ES-I3 (cell line): ENCODE results near the gene ANKRD10.

ENCODE experiments used
- H3K36me3 ChIP-seq: 2 replicates; pipeline ENCODE4 v1.6.1; 2013; ENCODE audit warnings: mild to moderate bottlenecking, low read length, control low read depth, moderate library complexity; ENCODE audit not compliant: insufficient read depth
- H3K4me1 ChIP-seq: 2 replicates; pipeline ENCODE4 v1.6.1; 2013; ENCODE audit warnings: mild to moderate bottlenecking, control low read depth, low read length; ENCODE audit not compliant: insufficient read depth
- H3K9ac ChIP-seq: 2 replicates; pipeline ENCODE4 v1.6.1; 2013; ENCODE audit warnings: low read depth, mild to moderate bottlenecking, low read length, moderate library complexity
- H3K9me3 ChIP-seq: 2 replicates; pipeline ENCODE4 v1.6.1; 2013; ENCODE audit warnings: mild to moderate bottlenecking, low read length, moderate library complexity; ENCODE audit not compliant: control insufficient read depth, insufficient read depth

The ANKRD10 gene

GRCh38 chr13:110875241-110875640, 39.6 kb downstream of the ANKRD10 start:
- no peaks in the 10 kb centered on the region for H3K36me3 ChIP-seq
- peak overlapping the region; percentile 39; the same call in 1 of the 2 replicates for H3K9ac ChIP-seq
- H3K9me3 ChIP-seq: no peaks in the 10 kb centered on the region
- H3K4me1 ChIP-seq: peaks cover 22% of the 10 kb centered on the region

- Histone ChIP-seq H3K4me1 (peaks cover 26% of the 10 kb centered on the region), H3K9me3 (no peaks in the 10 kb centered on the region), H3K36me3 (no peaks in the 10 kb centered on the region), H3K9ac (peak overlapping the region; percentile 39; the same call in 1 of the 2 replicates)
These were observed 40.3 kb downstream of the ANKRD10 start for GRCh38 chr13:110874508-110874960.

GRCh38 chr13:110873639-110874507, 41.0 kb downstream of the ANKRD10 start:
- no peaks in the 10 kb centered on the region for H3K9me3 ChIP-seq
- H3K36me3 ChIP-seq: no peaks in the 10 kb centered on the region
- peak overlapping the region; percentile 39; the same call in 1 of the 2 replicates for H3K9ac ChIP-seq
- peaks cover 26% of the 10 kb centered on the region for H3K4me1 ChIP-seq

- Histone ChIP-seq H3K4me1 (peaks cover 26% of the 10 kb centered on the region), H3K9ac (no peak overlapping the region), H3K36me3 (no peaks in the 10 kb centered on the region), H3K9me3 (no peaks in the 10 kb centered on the region)
These were observed 41.9 kb downstream of the ANKRD10 start for GRCh38 chr13:110872768-110873638.

GRCh38 chr13:110872034-110872767, 42.7 kb downstream of the ANKRD10 start:
- no peaks in the 10 kb centered on the region for H3K36me3 ChIP-seq
- H3K9ac ChIP-seq: no peak overlapping the region
- H3K4me1 ChIP-seq: peaks cover 26% of the 10 kb centered on the region
- no peaks in the 10 kb centered on the region for H3K9me3 ChIP-seq

GRCh38 chr13:110869805-110870706, 44.8 kb downstream of the ANKRD10 start:
- Histone ChIP-seq H3K36me3 (no peaks in the 10 kb centered on the region), H3K9me3 (no peaks in the 10 kb centered on the region), H3K9ac (peak overlapping the region; percentile 43; the same call in 1 of the 2 replicates), H3K4me1 (peaks cover 26% of the 10 kb centered on the region)

GRCh38 chr13:110869231-110869804, 45.6 kb downstream of the ANKRD10 start:
- Histone ChIP-seq H3K4me1 (peaks cover 25% of the 10 kb centered on the region; the same call in 1 of the 2 replicates), H3K9me3 (no peaks in the 10 kb centered on the region), H3K9ac (peak overlapping the region; percentile 43; the same call in 1 of the 2 replicates), H3K36me3 (no peaks in the 10 kb centered on the region)

- H3K4me1 ChIP-seq: peaks cover 20% of the 10 kb centered on the region; the same call in 1 of the 2 replicates
- no peaks in the 10 kb centered on the region for H3K36me3 ChIP-seq
- H3K9me3 ChIP-seq: no peaks in the 10 kb centered on the region
- H3K9ac ChIP-seq: no peak overlapping the region
These were observed 46.1 kb downstream of the ANKRD10 start for GRCh38 chr13:110868720-110869119.

GRCh38 chr13:110867380-110867779, 47.5 kb downstream of the ANKRD10 start:
- no peaks in the 10 kb centered on the region for H3K9me3 ChIP-seq
- no peak overlapping the region for H3K9ac ChIP-seq
- H3K4me1 ChIP-seq: peaks cover 17% of the 10 kb centered on the region; the same call in 1 of the 2 replicates
- H3K36me3 ChIP-seq: no peaks in the 10 kb centered on the region

GRCh38 chr13:110866491-110867170, 48.2 kb downstream of the ANKRD10 start:
- Histone ChIP-seq H3K36me3 (no peaks in the 10 kb centered on the region), H3K9ac (no peak overlapping the region), H3K4me1 (peaks cover 17% of the 10 kb centered on the region; the same call in 1 of the 2 replicates), H3K9me3 (no peaks in the 10 kb centered on the region)

- H3K4me1 ChIP-seq: peaks cover 4% of the 10 kb centered on the region; the same call in 1 of the 2 replicates
- H3K9ac ChIP-seq: no peak overlapping the region
- no peaks in the 10 kb centered on the region for H3K36me3 ChIP-seq
- no peaks in the 10 kb centered on the region for H3K9me3 ChIP-seq
These were observed 51.2 kb downstream of the ANKRD10 start for GRCh38 chr13:110863685-110864084.

GRCh38 chr13:110860983-110861382, 53.9 kb downstream of the ANKRD10 start:
- Histone ChIP-seq H3K9ac (no peak overlapping the region), H3K9me3 (no peaks in the 10 kb centered on the region), H3K4me1 (peaks cover 4% of the 10 kb centered on the region; the same call in 1 of the 2 replicates)

More at GRCh38 chr13:110860983-110861382, 53.9 kb downstream of the ANKRD10 start:
- no peaks in the 10 kb centered on the region for H3K36me3 ChIP-seq
